Stromal cell of bone marrow (primary cell): Measurements from ENCODE around the gene GARIN5A.

Source experiments
- DNase-seq: peaks from one replicate; pipeline ENCODE4 v3.0.0-alpha.2; 2012; ENCODE audit warnings: low read depth

GARIN5A gene

GRCh38 chr19:50417111-50418081, 59.3 kb downstream of the GARIN5A start:
- DNase-seq = no peak
